K562 (cell line): ENCODE results near the gene CABP4. TPM values are rescaled to one million over a fixed set of nuclear protein-coding genes. Genes with fewer than 3 reads are reported as not detected.
A peak's percentile ranks its signal among the peaks of the same experiment; 100 is the strongest.

Experiments
- ATF2 ChIP-seq: sonication (generic); formaldehyde crosslinking; IDR thresholded peaks from 2 replicates; pipeline ENCODE4 v1.8.1; 2022; ENCODE audit warnings: missing genetic modification reagents
- BCLAF1 ChIP-seq, 2 experiments: fragments of 450-650 bp in 1 of 2; IDR thresholded peaks; 2 replicates each; pipeline ENCODE4 v1.6.1; 2011 to 2017; ENCODE audit warnings: low read depth in 2 of 2, antibody characterized with exemption in 1 of 2, borderline replicate concordance in 1 of 2, low read length in 1 of 2, mild to moderate bottlenecking in 1 of 2, mixed read lengths in 1 of 2; ENCODE audit not compliant: control insufficient read depth in 1 of 2
- CCNT2 ChIP-seq: IDR thresholded peaks from 2 replicates; pipeline ENCODE4 v1.6.1; 2011; ENCODE audit warnings: borderline replicate concordance, low read depth, mild to moderate bottlenecking, moderate library complexity, mixed read lengths, low read length; ENCODE audit not compliant: insufficient read length; ENCODE audit errors: extremely low read depth
- GATAD2B ChIP-seq: fragments of 450-650 bp; IDR thresholded peaks from 2 replicates; pipeline ENCODE4 v1.6.1; 2017; ENCODE audit warnings: mild to moderate bottlenecking, borderline replicate concordance
- HDGF ChIP-seq: fragments of 450-650 bp; IDR thresholded peaks from 2 replicates; pipeline ENCODE4 v1.6.1; 2016
- KLF6 ChIP-seq: fragments of 250-450 bp; sonication (Bioruptor Pico); IDR thresholded peaks from 2 replicates; pipeline ENCODE4 v1.4.0; 2020; ENCODE audit warnings: mild to moderate bottlenecking, moderate library complexity, borderline replicate concordance
- MLLT1 ChIP-seq, 2 experiments: fragments of 450-650 bp; IDR thresholded peaks; 2 replicates each; pipeline ENCODE4 v1.6.1; 2016
- NRF1 ChIP-seq, 2 experiments: fragments of 450-650 bp; IDR thresholded peaks in 1 of 2; conservative IDR thresholded peaks in 1 of 2; 2 replicates each; pipeline ENCODE4 v1.6.1; 2014; ENCODE audit warnings: mild to moderate bottlenecking in 2 of 2
- PHTF2 ChIP-seq: fragments of 250-450 bp; sonication (Bioruptor Pico); IDR thresholded peaks from 2 replicates; pipeline ENCODE4 v1.5.0; 2021; ENCODE audit warnings: mild to moderate bottlenecking
- POLR2G ChIP-seq: fragments of 200-400 bp; formaldehyde crosslinking; IDR thresholded peaks from 2 replicates; pipeline ENCODE4 v1.6.1; 2017; ENCODE audit warnings: low read depth, mild to moderate bottlenecking, antibody characterized with exemption, low read length, moderate library complexity
- RBM22 ChIP-seq: fragments of 200-400 bp; formaldehyde crosslinking; IDR thresholded peaks from 2 replicates; pipeline ENCODE4 v1.6.1; 2018; ENCODE audit warnings: low read length, low read depth; ENCODE audit not compliant: poor library complexity, severe bottlenecking
- SNRNP70 ChIP-seq: fragments of 200-400 bp; formaldehyde crosslinking; optimal IDR thresholded peaks from 2 replicates; pipeline ENCODE3; 2017; ENCODE audit warnings: low read depth, low read length
- ZNF263 ChIP-seq: sonication (generic); formaldehyde crosslinking; IDR thresholded peaks from 2 replicates; pipeline ENCODE4 v1.8.0; 2022; ENCODE audit warnings: mild to moderate bottlenecking, missing genetic modification reagents, borderline replicate concordance
- polyA plus RNA-seq, 8 experiments: library from polyadenylated mRNA; depleted of rRNA in 4 of 8; stranded (reverse) in 5 of 8; unstranded in 3 of 8; fragments of >200 nt; fragmentation: Nextera tagmentation in 2 of 8; fragmentation: Illumina TruSeq in 1 of 8; extraction: Ambion mirVana in 2 of 8; extraction: Trizol in 1 of 8; gene quantifications; 2 replicates each; pipeline versions ENCODE4 v1.2.1 to v1.2.3, GENCODE V29; 2011 to 2014; ENCODE audit warnings: inconsistent platforms in 1 of 8, missing spikeins in 1 of 8
- total RNA-seq, 7 experiments: library from RNA; depleted of rRNA in 6 of 7; stranded (reverse); fragments of >200 nt in 6 of 7; fragmentation: Illumina TruSeq in 2 of 7; extraction: Trizol in 2 of 7; gene quantifications; 2 replicates each; pipeline versions ENCODE4 v1.2.1 to v1.2.3, GENCODE V29; 2011 to 2021; ENCODE audit warnings: low replicate concordance in 1 of 7
- TF ChIP-seq, protein P1 (sequence below), 2 experiments: IDR thresholded peaks in 1 of 2; conservative IDR thresholded peaks in 1 of 2; 2 replicates each; pipeline ENCODE4 v1.6.1; 2016; ENCODE audit warnings: low read depth in 2 of 2, mild to moderate bottlenecking in 1 of 2, missing compliant biosample characterization in 1 of 2, missing genetic modification characterization in 1 of 2, moderate library complexity in 1 of 2
- TF ChIP-seq, protein P2 (sequence below): fragments of 250-450 bp; sonication (Bioruptor Pico); IDR thresholded peaks from 2 replicates; pipeline ENCODE4 v1.4.0; 2020; ENCODE audit warnings: mild to moderate bottlenecking, moderate library complexity

CABP4 gene
- total and polyA plus RNA-seq, 9 of the 15 experiments (the other 6 are each of a cell fraction or from before 2014, with no cell fraction given), result 0.11 TPM; not detected in 8

DNA sequence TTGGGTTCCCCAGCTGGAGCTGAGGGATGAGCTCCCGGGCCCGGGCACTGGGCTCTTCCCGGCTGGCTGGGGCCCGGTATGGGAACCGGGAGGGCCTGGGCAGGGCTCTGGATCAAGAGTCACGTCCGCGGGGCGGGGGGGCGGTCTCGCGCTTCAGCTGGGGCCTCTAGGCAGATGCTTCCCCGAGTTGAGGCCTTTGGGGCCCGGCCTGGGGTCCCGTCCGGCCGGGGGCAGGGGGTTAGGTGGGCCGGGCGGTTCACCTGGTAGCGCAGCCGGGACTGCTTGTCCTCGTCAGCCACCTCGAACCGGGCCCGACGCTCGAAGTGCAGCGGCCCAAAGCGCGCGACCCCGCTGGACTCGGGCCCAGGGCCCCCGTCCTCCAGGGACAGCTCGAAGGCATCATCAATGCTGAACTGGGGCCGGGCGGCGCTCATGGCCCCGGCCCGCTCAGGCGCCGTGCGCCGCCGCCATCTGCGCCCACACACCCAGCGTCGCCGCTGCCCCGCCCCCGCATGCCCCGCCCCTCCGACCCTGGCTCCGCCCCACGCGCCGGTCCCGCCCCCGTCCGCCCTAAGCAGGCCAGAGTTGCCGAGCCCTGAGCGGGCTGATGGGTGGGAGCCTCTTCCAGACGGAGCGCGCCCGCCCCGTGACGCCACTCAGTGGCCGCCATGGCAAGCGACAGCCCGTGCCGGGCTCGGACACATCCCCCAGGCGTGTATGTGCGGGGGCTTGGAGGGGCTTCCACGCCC lies 13.8 kb downstream of the CABP4 start, which contains the start of gene TMEM134 (continued):
- TF ChIP-seq POLR2G (peak; percentile 93), ZNF263 (CRISPR knock-in tag) (0 out of 2 replicates have a peak, but pooled peaks have one; percentile 26), SNRNP70 (no peak), KLF6 (CRISPR knock-in tag) (no peak), HDGF (no peak), BCLAF1 (IDR thresholded peaks at IDR 0.05; ENCODE audit: borderline replicate concordance in 1 of 2, control insufficient read depth in 1 of 2, low read depth in 2 of 2, low read length in 1 of 2) (no peak), MLLT1 (IDR thresholded peaks at IDR 0.05) (peak in 1 of 2 experiments; percentile 99; a peak in 2 of 4 replicates), RBM22 (no peak), NRF1 (conservative IDR thresholded peaks at IDR 0.05 in 1 of 2, IDR thresholded peaks at IDR 0.05 in 1 of 2) (peak; percentile 68 to 73), CCNT2 (peak; percentile 66), GATAD2B (no peak; the same call in 1 of the 2 replicates), ATF2 (CRISPR knock-in tag) (no peak), PHTF2 (CRISPR knock-in tag) (no peak)
- TF ChIP-seq, protein P1, sequence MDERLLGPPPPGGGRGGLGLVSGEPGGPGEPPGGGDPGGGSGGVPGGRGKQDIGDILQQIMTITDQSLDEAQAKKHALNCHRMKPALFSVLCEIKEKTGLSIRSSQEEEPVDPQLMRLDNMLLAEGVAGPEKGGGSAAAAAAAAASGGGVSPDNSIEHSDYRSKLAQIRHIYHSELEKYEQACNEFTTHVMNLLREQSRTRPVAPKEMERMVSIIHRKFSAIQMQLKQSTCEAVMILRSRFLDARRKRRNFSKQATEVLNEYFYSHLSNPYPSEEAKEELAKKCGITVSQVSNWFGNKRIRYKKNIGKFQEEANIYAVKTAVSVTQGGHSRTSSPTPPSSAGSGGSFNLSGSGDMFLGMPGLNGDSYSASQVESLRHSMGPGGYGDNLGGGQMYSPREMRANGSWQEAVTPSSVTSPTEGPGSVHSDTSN (CRISPR knock-in tag; IDR thresholded peaks at IDR 0.05; ENCODE audit: low read depth), result no peak
- TF ChIP-seq, protein P1 (tag; conservative IDR thresholded peaks at IDR 0.05; ENCODE audit: low read depth), result no peak
- TF ChIP-seq, protein P2, sequence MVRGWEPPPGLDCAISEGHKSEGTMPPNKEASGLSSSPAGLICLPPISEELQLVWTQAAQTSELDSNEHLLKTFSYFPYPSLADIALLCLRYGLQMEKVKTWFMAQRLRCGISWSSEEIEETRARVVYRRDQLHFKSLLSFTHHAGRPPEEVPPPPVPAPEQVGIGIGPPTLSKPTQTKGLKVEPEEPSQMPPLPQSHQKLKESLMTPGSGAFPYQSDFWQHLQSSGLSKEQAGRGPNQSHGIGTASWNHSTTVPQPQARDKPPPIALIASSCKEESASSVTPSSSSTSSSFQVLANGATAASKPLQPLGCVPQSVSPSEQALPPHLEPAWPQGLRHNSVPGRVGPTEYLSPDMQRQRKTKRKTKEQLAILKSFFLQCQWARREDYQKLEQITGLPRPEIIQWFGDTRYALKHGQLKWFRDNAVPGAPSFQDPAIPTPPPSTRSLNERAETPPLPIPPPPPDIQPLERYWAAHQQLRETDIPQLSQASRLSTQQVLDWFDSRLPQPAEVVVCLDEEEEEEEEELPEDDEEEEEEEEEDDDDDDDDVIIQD (CRISPR knock-in tag), result no peak
